H9 (cell line): Measurements from ENCODE around the gene NEURL1. TPM values are rescaled to one million over a fixed set of nuclear protein-coding genes. Genes with fewer than 3 reads are reported as not detected.

Experiments used
- DNase-seq: peaks from one replicate; pipeline ENCODE4 v3.0.0-alpha.2; 2017
- H2AFZ ChIP-seq: one replicate; pipeline ENCODE4 v1.6.1; 2013; ENCODE audit warnings: mild to moderate bottlenecking, low read length, control low read depth, moderate library complexity
- H2AK5ac ChIP-seq: 2 replicates; pipeline ENCODE4 v1.6.1; 2013; ENCODE audit warnings: low read length, control low read depth, mixed read lengths; ENCODE audit not compliant: insufficient read length
- H2BK120ac ChIP-seq: one replicate; pipeline ENCODE4 v1.6.1; 2013; ENCODE audit warnings: low read depth, mild to moderate bottlenecking, low read length, control low read depth, inconsistent platforms; ENCODE audit not compliant: poor library complexity, severe bottlenecking
- H2BK12ac ChIP-seq: 2 replicates; pipeline ENCODE4 v1.6.1; 2013; ENCODE audit warnings: low read length, control low read depth, mixed read lengths, low read depth; ENCODE audit not compliant: insufficient read length
- H2BK15ac ChIP-seq: 2 replicates; pipeline ENCODE4 v1.6.1; 2013; ENCODE audit warnings: low read depth, low read length, control low read depth
- H2BK20ac ChIP-seq: one replicate; pipeline ENCODE4 v1.6.1; 2013; ENCODE audit warnings: low read depth, mild to moderate bottlenecking, low read length, control low read depth, inconsistent platforms; ENCODE audit not compliant: poor library complexity, severe bottlenecking
- H2BK5ac ChIP-seq: 2 replicates; pipeline ENCODE4 v1.6.1; 2013; ENCODE audit warnings: low read length, control low read depth, mixed read lengths; ENCODE audit not compliant: insufficient read length
- H3K14ac ChIP-seq: 2 replicates; pipeline ENCODE4 v1.6.1; 2013; ENCODE audit warnings: low read length, control low read depth; ENCODE audit not compliant: insufficient read depth
- H3K18ac ChIP-seq: 2 replicates; pipeline ENCODE4 v1.6.1; 2013; ENCODE audit warnings: low read depth, mild to moderate bottlenecking, mixed read lengths, low read length, control low read depth; ENCODE audit not compliant: insufficient read length
- H3K23ac ChIP-seq: 2 replicates; pipeline ENCODE4 v1.6.1; 2013; ENCODE audit warnings: low read length, control low read depth, mixed read lengths, low read depth; ENCODE audit not compliant: insufficient read length
- H3K23me2 ChIP-seq: 2 replicates; pipeline ENCODE4 v1.6.1; 2013; ENCODE audit warnings: low read depth, mild to moderate bottlenecking, mixed read lengths, low read length, control low read depth; ENCODE audit not compliant: insufficient read length, poor library complexity, severe bottlenecking
- H3K27ac ChIP-seq: 2 replicates; pipeline ENCODE4 v1.5.1; 2013; ENCODE audit warnings: low read length, control low read depth, mixed read lengths, low read depth; ENCODE audit not compliant: insufficient read length
- H3K27me3 ChIP-seq: 2 replicates; pipeline ENCODE4 v1.6.1; 2013; ENCODE audit warnings: low read length, control low read depth, inconsistent platforms; ENCODE audit not compliant: insufficient read depth
- H3K4ac ChIP-seq: 2 replicates; pipeline ENCODE4 v1.6.1; 2013; ENCODE audit warnings: low read depth, mild to moderate bottlenecking, control low read depth, inconsistent platforms, low read length, moderate library complexity
- H3K4me1 ChIP-seq: 2 replicates; pipeline ENCODE4 v1.6.1; 2013; ENCODE audit warnings: low read length, control low read depth, inconsistent platforms; ENCODE audit not compliant: insufficient read depth
- H3K4me2 ChIP-seq: 2 replicates; pipeline ENCODE4 v1.6.1; 2013; ENCODE audit warnings: low read length, control low read depth, mixed read lengths; ENCODE audit not compliant: insufficient read length, insufficient read depth
- H3K56ac ChIP-seq: 2 replicates; pipeline ENCODE4 v1.6.1; 2013; ENCODE audit warnings: low read depth, mild to moderate bottlenecking, mixed read lengths, low read length, control low read depth; ENCODE audit not compliant: insufficient read length
- H3K79me1 ChIP-seq: 2 replicates; pipeline ENCODE4 v1.6.1; 2013; ENCODE audit warnings: low read depth, mild to moderate bottlenecking, moderate library complexity, low read length, control low read depth, inconsistent platforms; ENCODE audit not compliant: insufficient read depth, poor library complexity, severe bottlenecking
- H3K79me2 ChIP-seq: 2 replicates; pipeline ENCODE4 v1.6.1; 2013; ENCODE audit warnings: low read length, control low read depth, inconsistent platforms; ENCODE audit not compliant: insufficient read depth
- H3K9ac ChIP-seq: 2 replicates; pipeline ENCODE4 v1.6.1; 2013; ENCODE audit warnings: low read length, control low read depth, mixed read lengths; ENCODE audit not compliant: insufficient read length; ENCODE audit errors: extremely low read depth
- H3K9me3 ChIP-seq: one replicate; pipeline ENCODE4 v1.6.1; 2013; ENCODE audit warnings: low read depth, low read length, inconsistent platforms; ENCODE audit not compliant: control insufficient read depth
- H3T11ph ChIP-seq: one replicate; pipeline ENCODE4 v1.6.1; 2013; ENCODE audit warnings: mild to moderate bottlenecking, low read length, control low read depth, inconsistent platforms
- H4K20me1 ChIP-seq: one replicate; pipeline ENCODE4 v1.6.1; 2013; ENCODE audit not compliant: control insufficient read depth, insufficient read length, insufficient read depth
- H4K5ac ChIP-seq: 2 replicates; pipeline ENCODE4 v1.6.1; 2013; ENCODE audit warnings: low read depth, mild to moderate bottlenecking, mixed read lengths, low read length, control low read depth; ENCODE audit not compliant: insufficient read length
- H4K8ac ChIP-seq: replicated peaks from 2 replicates; pipeline ENCODE4 v1.6.1; 2013; ENCODE audit warnings: low read length, control low read depth, mixed read lengths, low read depth; ENCODE audit not compliant: insufficient read length
- H4K91ac ChIP-seq: 2 replicates; pipeline ENCODE4 v1.6.1; 2013; ENCODE audit warnings: low read depth, mild to moderate bottlenecking, moderate library complexity, mixed read lengths, low read length, control low read depth; ENCODE audit not compliant: insufficient read length
- H3K27ac Mint-ChIP-seq, 3 experiments: 2 replicates in 2 of 3; 3 replicates in 1 of 3; pipeline ENCODE4 v1.8.0; 2020 to 2021; ENCODE audit warnings: mixed read lengths in 3 of 3, mild to moderate bottlenecking in 1 of 3, moderate library complexity in 1 of 3
- H3K27me3 Mint-ChIP-seq: 2 replicates; pipeline ENCODE4 v1.8.0; 2021; ENCODE audit warnings: low read depth, mild to moderate bottlenecking, moderate library complexity, mixed read lengths
- H3K36me3 Mint-ChIP-seq, 3 experiments: 2 replicates in 2 of 3; 3 replicates in 1 of 3; pipeline ENCODE4 v1.8.0; 2020 to 2021; ENCODE audit warnings: low read depth in 3 of 3, mixed read lengths in 3 of 3; ENCODE audit not compliant: insufficient read depth in 1 of 3
- H3K4me1 Mint-ChIP-seq, 2 experiments: 2 replicates each; pipeline ENCODE4 v1.8.0; 2020; ENCODE audit warnings: mixed read lengths in 2 of 2
- H3K4me3 Mint-ChIP-seq, 2 experiments: 2 replicates in 1 of 2; 3 replicates in 1 of 2; pipeline ENCODE4 v1.8.0; 2020 to 2021; ENCODE audit warnings: mild to moderate bottlenecking in 2 of 2, mixed read lengths in 2 of 2, moderate library complexity in 1 of 2
- H3K9me3 Mint-ChIP-seq, 2 experiments: 2 replicates in 1 of 2; 3 replicates in 1 of 2; pipeline ENCODE4 v1.8.0; 2020; ENCODE audit warnings: mild to moderate bottlenecking in 2 of 2, mixed read lengths in 2 of 2, moderate library complexity in 1 of 2
- WGBS: extraction: QIAGEN DNeasy Blood & Tissue Kit; methylation state at CpG from one replicate; pipeline ENCODE4 v1.1.7; 2013; ENCODE audit warnings: missing lambda C conversion rate, low lambda C conversion rate, mixed read lengths; ENCODE audit not compliant: insufficient read length; ENCODE audit errors: extremely low coverage; 5-methylcytosine and 5-hydroxymethylcytosine counted together
- total RNA-seq: library from RNA; stranded (reverse); gene quantifications from 2 replicates; pipeline ENCODE4 v1.2.1, GENCODE V29; 2021
- TF ChIP-seq, protein P1 (sequence below): fragments of 200-600 bp; sonication (generic); conservative IDR thresholded peaks from 3 replicates; pipeline ENCODE4 v1.8.0; 2021; ENCODE audit warnings: antibody characterized with exemption, mild to moderate bottlenecking

NEURL1 gene
- total RNA-seq, 1 experiment from 2014 or later: 1.2 TPM

DNA sequence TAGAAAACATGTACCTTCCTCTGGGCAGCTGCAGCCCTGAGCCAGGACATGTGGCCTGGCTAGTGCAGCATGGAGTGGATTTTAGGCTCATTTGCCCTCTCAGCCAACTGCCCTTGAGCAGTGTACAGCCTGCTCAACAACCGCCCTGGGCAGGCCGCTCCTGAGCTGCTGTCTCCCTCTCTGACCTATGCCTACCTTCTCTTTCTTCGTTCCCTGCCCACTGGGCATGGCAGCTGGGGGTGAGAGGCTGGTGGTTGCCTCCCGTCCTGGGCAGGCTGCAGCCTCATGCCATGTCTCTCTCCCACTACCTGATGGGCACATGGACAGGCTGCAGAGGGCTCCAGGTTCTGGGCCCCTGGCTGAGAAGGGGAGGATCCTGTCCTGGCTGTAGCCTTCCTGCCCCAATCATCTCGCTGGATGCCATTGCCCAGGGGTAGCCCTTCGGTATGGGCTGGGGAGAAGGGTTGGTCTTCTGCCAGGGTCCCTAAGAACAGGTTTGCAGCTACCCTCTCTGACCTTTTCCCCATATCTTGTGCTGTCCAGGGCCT lies 97.3 kb downstream of the NEURL1 start:
- Histone ChIP-seq H4K5ac (no peak overlapping the region), H3K18ac (no peak overlapping the region), H4K8ac (no peak overlapping the region), H3K56ac (no peak overlapping the region), H2AFZ (no peak overlapping the region), H3K4me2 (no peak overlapping the region), H3K79me2 (no peaks in the 10 kb centered on the region), H4K20me1 (no peaks in the 10 kb centered on the region), H3K4me1 (no peaks in the 10 kb centered on the region), H3K9ac (no peak overlapping the region), H2BK120ac (no peak overlapping the region), H3K4ac (no peak overlapping the region), H3K27ac (no peak overlapping the region), H2BK20ac (no peak overlapping the region), H2BK5ac (no peak overlapping the region), H3K27me3 (no peaks in the 10 kb centered on the region), H3K9me3 (no peaks in the 10 kb centered on the region), H4K91ac (no peak overlapping the region), H3K14ac (no peak overlapping the region), H3K23ac (no peak overlapping the region), H3K23me2 (no peaks in the 10 kb centered on the region), H3T11ph (no peak overlapping the region), H3K79me1 (no peaks in the 10 kb centered on the region), H2BK15ac (no peak overlapping the region), H2AK5ac (no peak overlapping the region), H2BK12ac (no peak overlapping the region)
- peaks cover 7 to 10% of the 10 kb centered on the region in 2 experiments for H3K4me1 Mint-ChIP-seq
- H3K27me3 Mint-ChIP-seq: peaks cover 4% of the 10 kb centered on the region; the same call in 1 of the 2 replicates
- H3K27ac Mint-ChIP-seq: no peak overlapping the region
- TF ChIP-seq, protein P1, sequence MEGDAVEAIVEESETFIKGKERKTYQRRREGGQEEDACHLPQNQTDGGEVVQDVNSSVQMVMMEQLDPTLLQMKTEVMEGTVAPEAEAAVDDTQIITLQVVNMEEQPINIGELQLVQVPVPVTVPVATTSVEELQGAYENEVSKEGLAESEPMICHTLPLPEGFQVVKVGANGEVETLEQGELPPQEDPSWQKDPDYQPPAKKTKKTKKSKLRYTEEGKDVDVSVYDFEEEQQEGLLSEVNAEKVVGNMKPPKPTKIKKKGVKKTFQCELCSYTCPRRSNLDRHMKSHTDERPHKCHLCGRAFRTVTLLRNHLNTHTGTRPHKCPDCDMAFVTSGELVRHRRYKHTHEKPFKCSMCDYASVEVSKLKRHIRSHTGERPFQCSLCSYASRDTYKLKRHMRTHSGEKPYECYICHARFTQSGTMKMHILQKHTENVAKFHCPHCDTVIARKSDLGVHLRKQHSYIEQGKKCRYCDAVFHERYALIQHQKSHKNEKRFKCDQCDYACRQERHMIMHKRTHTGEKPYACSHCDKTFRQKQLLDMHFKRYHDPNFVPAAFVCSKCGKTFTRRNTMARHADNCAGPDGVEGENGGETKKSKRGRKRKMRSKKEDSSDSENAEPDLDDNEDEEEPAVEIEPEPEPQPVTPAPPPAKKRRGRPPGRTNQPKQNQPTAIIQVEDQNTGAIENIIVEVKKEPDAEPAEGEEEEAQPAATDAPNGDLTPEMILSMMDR: no peak
- H3K36me3 Mint-ChIP-seq: peaks cover 0 to 4% (median 0%) of the 10 kb centered on the region in 3 experiments; a peak in 1 of 7 replicates
- no peak overlapping the region for H3K4me3 Mint-ChIP-seq
- DNase-seq: no peak
- H3K9me3 Mint-ChIP-seq: peaks cover 0 to 6% of the 10 kb centered on the region in 2 experiments; a peak in 3 of 5 replicates
- no CpG with 5 or more reads among the region's 6 CpGs for WGBS
